ENCODE measurements around the gene ZNF783. TPM values are rescaled to one million over a fixed set of nuclear protein-coding genes. Genes with fewer than 3 reads are reported as not detected.
A peak's percentile ranks its signal among the peaks of the same experiment; 100 is the strongest.

Gene ZNF783
- total RNA-seq, 2 experiments from 2014 or later: 13.2 to 13.4 TPM

- ATAC-seq (no peak), DNase-seq (no peak)
- Mint-ChIP-seq H3K27ac (peak overlapping the region; percentile 25), H3K27me3 (no peaks in the 10 kb centered on the region), H3K4me3 (no peak overlapping the region), H3K36me3 (ENCODE audit: low read depth) (peaks cover 58% of the 10 kb centered on the region), H3K9me3 (no peaks in the 10 kb centered on the region), H3K4me1 (ENCODE audit: low read depth) (no peaks in the 10 kb centered on the region)
- POLR2A ChIA-PET: interaction anchor here (0.8 kb wide), 1 partner anchor 8 kb away, joined by 3 read pairs; no protein-coding TSS in a partner anchor
- no peak for TF ChIP-seq CTCF (IDR thresholded peaks at IDR 0.05)
- intact Hi-C loops (cut with micrococcal nuclease): no loop called here
- CTCF ChIA-PET: interaction anchor here (0.9 to 1.8 kb wide), 5 partner anchors 9 to 23 kb away, joined by 3 to 5 read pairs (median 4); partner anchors contain the start of gene ZNF282
Observed at GRCh38 chr7:149218469-149219420, 43.3 kb upstream of the ZNF783 start.

- no peak for TF ChIP-seq CTCF (IDR thresholded peaks at IDR 0.05)
- DNase-seq (no peak), ATAC-seq (no peak)
- no peaks in the 10 kb centered on the region for H3K27me3 Mint-ChIP-seq
- no peaks in the 10 kb centered on the region for H3K9me3 Mint-ChIP-seq
- no peak overlapping the region for H3K4me3 Mint-ChIP-seq
- intact Hi-C loops (cut with micrococcal nuclease): no loop called here
- H3K27ac Mint-ChIP-seq: no peak overlapping the region
- no peaks in the 10 kb centered on the region for H3K4me1 Mint-ChIP-seq (ENCODE audit: low read depth)
- CTCF ChIA-PET: no interaction called here
- POLR2A ChIA-PET: no interaction called here
- peaks cover 54% of the 10 kb centered on the region for H3K36me3 Mint-ChIP-seq (ENCODE audit: low read depth)
Observed at GRCh38 chr7:149220534-149220933, 41.5 kb upstream of the ZNF783 start.

GRCh38 chr7:149223176-149223575, 38.8 kb upstream of the ZNF783 start:
- CTCF ChIA-PET: interaction anchor here (1.3 kb wide), 1 partner anchor 9 kb away, joined by 4 read pairs; no protein-coding TSS in a partner anchor
- DNase-seq (no peak), ATAC-seq (no peak)
- no peaks in the 10 kb centered on the region for H3K27me3 Mint-ChIP-seq
- no peaks in the 10 kb centered on the region for H3K9me3 Mint-ChIP-seq
- H3K4me1 Mint-ChIP-seq (ENCODE audit: low read depth): no peaks in the 10 kb centered on the region
- H3K4me3 Mint-ChIP-seq: no peak overlapping the region
- intact Hi-C loops (cut with micrococcal nuclease): no loop called here
- no peak overlapping the region for H3K27ac Mint-ChIP-seq
- POLR2A ChIA-PET: interaction anchor here (1.3 kb wide), 1 partner anchor 8 kb away, joined by 3 read pairs; no protein-coding TSS in a partner anchor
- no peak for TF ChIP-seq CTCF (IDR thresholded peaks at IDR 0.05)
- peaks cover 51% of the 10 kb centered on the region for H3K36me3 Mint-ChIP-seq (ENCODE audit: low read depth)

GRCh38 chr7:149223761-149224160, 38.2 kb upstream of the ZNF783 start:
- DNase-seq (no peak), ATAC-seq (no peak)
- Mint-ChIP-seq H3K27ac (no peak overlapping the region), H3K9me3 (no peaks in the 10 kb centered on the region), H3K27me3 (no peaks in the 10 kb centered on the region), H3K4me1 (ENCODE audit: low read depth) (no peaks in the 10 kb centered on the region), H3K4me3 (no peak overlapping the region), H3K36me3 (ENCODE audit: low read depth) (peaks cover 46% of the 10 kb centered on the region)
- POLR2A ChIA-PET: interaction anchor here (1.0 kb wide), 1 partner anchor 25 kb away, joined by 3 read pairs; no protein-coding TSS in a partner anchor
- CTCF ChIA-PET: no interaction called here
- TF ChIP-seq CTCF (IDR thresholded peaks at IDR 0.05): no peak
- intact Hi-C loops (cut with micrococcal nuclease): no loop called here

GRCh38 chr7:149224352-149224751, 37.6 kb upstream of the ZNF783 start:
- Mint-ChIP-seq H3K36me3 (ENCODE audit: low read depth) (peaks cover 40% of the 10 kb centered on the region), H3K27me3 (no peaks in the 10 kb centered on the region), H3K9me3 (no peaks in the 10 kb centered on the region), H3K4me1 (ENCODE audit: low read depth) (no peaks in the 10 kb centered on the region), H3K27ac (no peak overlapping the region), H3K4me3 (no peak overlapping the region)
- DNase-seq (no peak), ATAC-seq (no peak)
- no peak for TF ChIP-seq CTCF (IDR thresholded peaks at IDR 0.05)
- ChIA-PET CTCF (no interaction called here), POLR2A (interaction anchor here (1.0 to 1.8 kb wide), 2 partner anchors 26 to 29 kb away, joined by 3 to 4 read pairs; partner anchors contain the start of gene ZNF282)
- intact Hi-C loops (cut with micrococcal nuclease): no loop called here

Measured in activated CD8-positive, alpha-beta T cell treated with anti-CD3 and anti-CD28 coated beads for 36 hours (primary cell).